Esophagus mucosa (tissue), 1 donor: ENCODE results near the gene ACVR2A. TPM values are rescaled to one million over a fixed set of nuclear protein-coding genes. Genes with fewer than 3 reads are reported as not detected.

Experiments used
- ATAC-seq: fragments of 200-7000 bp; cut with Tn5 transposase; one replicate; pipeline ENCODE4 v1.9.1; 2020
- total RNA-seq: library from RNA; stranded (reverse); gene quantifications from one replicate; pipeline ENCODE4 v1.2.4, GENCODE V29; 2023
- donor health status: DM: yes; HTN: yes; CAD: no.

Gene ACVR2A
- 12.1 TPM for total RNA-seq

GRCh38 chr2:147844697-147845410, at the start of gene ACVR2A:
Gene ACVR2A (plus strand): TSS chr2:147845029. CDS start chr2:147845153, 124 bp downstream.
- peak; percentile 18 for ATAC-seq

DNA sequence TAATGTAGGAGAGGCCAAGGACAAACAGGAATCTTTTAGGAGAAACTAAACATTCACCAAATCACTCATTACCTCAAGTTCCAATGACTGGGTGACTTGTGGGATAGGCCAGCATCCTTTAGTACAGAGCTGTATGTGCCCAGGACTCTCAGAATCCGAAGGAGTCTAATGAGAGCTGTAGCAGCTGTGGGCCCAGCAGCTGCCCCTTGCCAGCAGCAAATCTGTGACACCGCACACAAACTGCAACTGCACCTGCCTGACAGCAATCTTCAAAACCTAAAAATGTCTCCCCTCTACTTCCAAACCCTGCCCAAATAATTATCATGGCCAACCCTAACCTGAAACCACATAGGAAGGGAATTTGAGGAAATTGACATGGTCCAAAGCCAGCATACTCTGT, 44.5 kb upstream of the ACVR2A start:
- no peak for ATAC-seq

GRCh38 chr2:147806846-147807245, 38.0 kb upstream of the ACVR2A start:
- ATAC-seq = peak; percentile 70

GRCh38 chr2:147808520-147808919, 36.3 kb upstream of the ACVR2A start:
- ATAC-seq = no peak

GRCh38 chr2:147810883-147811765, 33.7 kb upstream of the ACVR2A start:
- peak; percentile 60 for ATAC-seq

DNA sequence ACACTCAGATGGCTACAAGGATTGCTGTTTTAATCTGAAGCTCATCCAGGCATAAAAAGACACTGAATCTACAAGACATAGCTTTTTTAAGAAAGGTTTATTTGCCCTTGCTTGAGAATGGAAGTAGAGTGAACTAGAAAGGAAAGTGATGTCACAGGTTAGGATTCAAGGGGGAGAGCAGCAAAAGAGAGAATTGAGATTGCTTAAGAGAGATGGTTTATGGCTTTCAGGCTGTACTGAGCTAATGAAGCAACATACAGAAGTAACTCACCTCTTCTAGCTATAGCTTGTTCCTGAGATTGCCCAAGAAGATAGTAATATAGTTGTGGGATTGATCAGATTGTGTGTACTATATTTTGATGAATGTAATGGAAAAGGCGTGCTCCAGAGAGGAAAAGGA, 26.1 kb upstream of the ACVR2A start:
- ATAC-seq = no peak

- no peak for ATAC-seq
Measured at GRCh38 chr2:147824620-147825019, 20.2 kb upstream of the ACVR2A start.

- no peak for ATAC-seq
Measured at GRCh38 chr2:147826278-147827087, 18.3 kb upstream of the ACVR2A start.

GRCh38 chr2:147827088-147827375, 17.8 kb upstream of the ACVR2A start:
- no peak for ATAC-seq

DNA sequence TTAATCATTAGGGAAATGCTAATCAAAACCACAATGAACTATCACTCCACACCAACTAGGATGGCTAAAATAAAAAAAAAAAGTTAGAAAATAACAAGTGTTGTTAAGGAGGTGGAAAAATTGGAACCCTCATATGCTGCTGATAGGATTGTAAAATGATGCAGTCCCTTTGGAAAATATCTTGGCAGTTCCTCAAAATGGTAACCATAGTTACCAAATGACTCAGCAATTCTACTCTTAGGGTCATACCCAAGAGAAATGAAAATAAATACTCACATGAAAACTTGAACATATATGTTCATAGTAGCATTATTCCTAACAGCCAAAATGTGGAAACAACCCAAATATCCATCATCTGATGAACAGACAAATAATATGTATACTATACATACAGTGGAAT, 15.7 kb upstream of the ACVR2A start:
- ATAC-seq = no peak

- ATAC-seq = peak; percentile 50
Measured at GRCh38 chr2:147836099-147836498, 8.7 kb upstream of the ACVR2A start.

- no peak for ATAC-seq
Measured at GRCh38 chr2:147843391-147843863, 1.4 kb upstream of the ACVR2A start.

DNA sequence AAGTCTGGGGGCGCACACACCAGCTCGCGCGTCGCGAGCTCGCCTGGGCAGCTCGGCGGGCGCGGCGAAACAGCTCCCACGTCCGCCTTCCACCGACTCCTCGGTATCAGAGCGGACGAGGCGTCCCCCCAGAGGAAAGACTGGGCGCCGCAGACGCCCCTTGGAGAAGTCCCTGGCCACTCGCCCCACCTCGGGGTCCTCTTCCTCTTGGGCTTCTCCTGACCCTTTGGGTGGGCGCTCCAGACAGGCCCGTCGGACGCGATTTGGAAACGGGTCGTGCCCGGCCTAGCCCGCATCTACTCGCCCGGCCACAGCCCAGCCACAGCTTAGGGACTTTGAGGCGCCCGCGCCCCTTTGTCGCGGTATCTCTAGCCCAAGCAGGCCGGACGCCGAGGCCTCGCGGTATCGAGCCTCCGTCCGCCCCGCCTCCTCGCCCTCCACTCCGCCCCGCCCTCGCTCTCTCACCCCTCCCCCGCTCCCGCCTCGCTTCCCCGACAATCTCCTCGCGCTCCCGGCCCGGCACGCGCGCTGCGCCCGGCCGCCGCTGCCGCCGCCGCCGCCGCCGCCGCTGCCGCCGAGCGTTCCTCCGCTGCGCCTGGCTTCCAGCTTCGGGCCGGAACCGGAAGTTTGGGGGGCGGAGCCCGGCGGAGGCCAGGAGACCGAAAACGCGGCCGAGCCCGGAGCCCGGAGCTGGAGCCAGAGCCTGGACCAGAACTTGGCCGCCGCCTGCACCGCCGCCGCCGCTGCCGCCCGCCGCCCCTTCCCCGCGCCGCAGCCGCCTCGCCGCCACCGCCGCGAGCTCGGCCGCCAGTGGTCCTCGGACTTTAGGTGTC, 749 bp upstream of the ACVR2A start:
- peak; percentile 95 for ATAC-seq

DNA sequence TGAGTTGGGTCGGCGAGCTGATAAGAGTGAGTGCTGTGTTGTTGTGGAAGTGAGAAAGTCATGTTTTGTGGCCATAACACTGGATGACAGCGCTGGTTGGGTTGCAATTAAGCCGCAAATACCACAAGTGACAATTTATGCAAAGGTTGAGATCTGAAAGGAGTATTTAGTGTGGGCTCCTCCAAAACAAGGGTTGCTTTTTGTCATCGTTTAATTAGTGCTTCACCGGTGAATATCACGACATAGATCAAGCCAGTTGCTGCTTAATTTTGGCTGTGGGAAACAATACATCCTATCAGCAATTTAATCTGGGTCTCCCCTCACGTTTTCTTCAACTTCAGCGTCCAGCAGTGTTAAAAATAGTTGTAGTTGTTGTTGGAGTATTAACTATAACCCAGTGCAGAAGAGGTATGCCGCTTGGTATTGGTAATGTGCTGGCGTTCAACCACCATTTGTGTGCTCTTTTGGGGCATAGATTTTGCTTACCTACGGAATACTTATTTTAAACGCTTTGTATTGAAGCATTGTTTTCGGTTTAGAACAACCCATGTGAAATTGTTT, 662 bp downstream of the ACVR2A start:
- ATAC-seq = no peak

- no peak for ATAC-seq
Measured at GRCh38 chr2:147846412-147847081, 1.7 kb downstream of the ACVR2A start.

GRCh38 chr2:147847746-147848391, 3.0 kb downstream of the ACVR2A start:
- ATAC-seq = no peak

GRCh38 chr2:147850838-147851237, 6.0 kb downstream of the ACVR2A start:
- ATAC-seq = no peak

DNA sequence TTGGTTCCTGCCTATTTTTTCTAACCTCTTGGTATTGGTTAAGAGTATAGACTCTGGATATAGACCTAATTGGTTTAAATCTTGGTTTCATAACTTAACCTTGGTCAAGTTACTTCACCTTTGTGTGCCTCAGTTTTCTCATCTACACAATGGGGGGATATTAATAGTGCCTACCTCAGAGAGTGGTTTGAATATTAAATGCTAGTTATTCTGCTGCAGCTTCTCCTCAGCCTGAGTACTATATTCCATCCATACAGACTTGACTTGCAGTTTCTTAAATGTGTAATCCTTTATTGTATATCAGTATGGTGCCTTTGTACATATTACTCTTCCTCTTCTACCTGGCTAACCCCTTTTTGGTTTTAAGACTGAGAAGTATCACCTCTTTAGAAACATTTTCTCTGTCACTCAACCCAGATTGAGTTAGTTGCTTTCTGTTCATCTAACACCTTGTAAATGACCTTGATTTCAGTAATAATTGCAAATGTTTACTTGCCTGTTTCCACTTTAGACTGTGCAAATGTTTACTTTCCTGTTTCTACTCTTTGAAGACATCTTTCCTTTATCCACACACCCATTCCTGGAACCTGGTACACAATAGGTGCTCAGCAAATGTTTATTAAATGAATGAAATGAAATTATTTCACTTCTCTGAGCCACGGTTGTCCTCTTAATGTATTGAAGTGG, 6.6 kb downstream of the ACVR2A start:
- no peak for ATAC-seq

GRCh38 chr2:147854557-147855134, 9.8 kb downstream of the ACVR2A start:
- ATAC-seq = no peak

DNA sequence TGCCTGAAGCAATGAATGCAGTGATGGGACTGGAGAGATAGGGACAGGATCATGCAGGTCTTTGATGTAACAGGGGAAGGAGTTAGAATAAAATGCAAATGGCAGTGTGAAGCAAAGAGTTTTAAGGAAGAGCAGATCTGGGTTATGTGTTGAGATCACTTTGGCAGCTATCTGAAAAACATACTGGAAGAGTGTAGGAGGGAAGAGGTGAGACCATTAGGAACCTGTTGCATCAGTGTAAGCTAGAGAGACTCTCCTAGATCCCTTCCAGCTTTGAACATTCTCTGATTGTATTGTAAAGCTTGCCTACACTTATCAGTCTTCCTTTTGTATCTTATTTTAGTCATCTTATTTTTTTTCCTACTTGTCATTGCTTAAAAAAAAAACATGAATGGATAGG, 10.5 kb downstream of the ACVR2A start:
- ATAC-seq = no peak
